ENCODE results near the gene RALGPS1.

The RALGPS1 gene

GRCh38 chr9:127066060-127066850 lies 151.7 kb downstream of the RALGPS1 start:
- no peak for ATAC-seq
- Mint-ChIP-seq H3K36me3 (ENCODE audit: low read depth) (no peaks in the 10 kb centered on the region), H3K4me1 (no peaks in the 10 kb centered on the region), H3K27me3 (no peaks in the 10 kb centered on the region), H3K9me3 (no peaks in the 10 kb centered on the region), H3K27ac (no peak overlapping the region), H3K4me3 (no peak overlapping the region)
- no peak for DNase-seq

DNA sequence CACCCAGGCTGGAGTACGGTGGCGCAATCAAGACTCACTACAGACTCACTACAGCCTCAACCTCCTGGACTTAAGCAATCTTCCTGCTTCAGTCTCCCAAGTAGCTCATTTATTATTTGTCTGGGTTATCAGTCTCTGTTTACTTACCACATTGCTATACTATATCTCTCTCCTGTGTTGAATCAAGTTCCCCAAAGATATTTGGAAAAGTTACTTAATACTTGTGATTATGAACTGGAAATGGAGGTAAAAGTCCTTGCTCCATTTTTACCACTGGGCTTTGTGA lies 152.2 kb downstream of the RALGPS1 start:
- Mint-ChIP-seq H3K9me3 (no peaks in the 10 kb centered on the region), H3K4me3 (no peak overlapping the region), H3K27me3 (no peaks in the 10 kb centered on the region), H3K4me1 (no peaks in the 10 kb centered on the region), H3K27ac (no peak overlapping the region), H3K36me3 (ENCODE audit: low read depth) (peaks cover 1% of the 10 kb centered on the region)
- DNase-seq (no peak), ATAC-seq (no peak)

DNA sequence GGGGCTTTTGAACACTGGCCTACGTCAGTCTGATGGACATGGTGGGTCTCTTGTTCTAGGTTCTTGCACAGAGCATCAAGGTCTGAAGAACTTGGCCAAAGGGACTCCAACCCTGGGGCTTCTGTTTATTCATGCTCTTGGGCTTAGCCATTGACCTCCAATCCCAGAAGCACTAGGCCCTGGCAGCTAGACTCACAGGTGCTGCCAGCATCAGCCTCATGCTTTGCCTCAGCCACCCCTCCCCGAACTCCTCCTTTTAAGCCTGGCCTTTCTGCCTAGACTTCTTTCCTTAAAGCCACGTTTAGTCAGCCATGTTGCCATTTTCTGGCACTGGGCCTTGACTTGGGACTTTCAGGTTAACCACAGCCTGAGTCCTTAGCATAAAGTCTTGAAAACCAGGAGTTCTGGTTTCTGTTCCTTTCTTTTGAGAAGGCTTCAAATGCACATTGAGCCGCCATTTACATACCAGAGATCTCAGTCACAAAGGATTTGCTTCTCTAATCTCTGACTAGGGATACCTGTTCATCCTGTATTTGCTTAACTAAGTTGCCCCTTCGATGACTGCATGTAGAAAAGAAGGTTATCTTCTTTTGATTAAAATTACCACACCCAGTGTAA lies 153.1 kb downstream of the RALGPS1 start:
- H3K27me3 Mint-ChIP-seq = no peaks in the 10 kb centered on the region
- H3K4me1 Mint-ChIP-seq = no peaks in the 10 kb centered on the region
- peaks cover 3% of the 10 kb centered on the region for H3K9me3 Mint-ChIP-seq
- ATAC-seq (no peak), DNase-seq (no peak)
- peaks cover 7% of the 10 kb centered on the region for H3K36me3 Mint-ChIP-seq (ENCODE audit: low read depth)
- H3K27ac Mint-ChIP-seq = no peak overlapping the region
- no peak overlapping the region for H3K4me3 Mint-ChIP-seq

- H3K36me3 Mint-ChIP-seq (ENCODE audit: low read depth) = peaks cover 9% of the 10 kb centered on the region
- no peak overlapping the region for H3K27ac Mint-ChIP-seq
- DNase-seq = no peak
Observed at GRCh38 chr9:127074561-127075548, 160.3 kb downstream of the RALGPS1 start.

GRCh38 chr9:127075624-127076372 lies 161.2 kb downstream of the RALGPS1 start:
- DNase-seq (no peak), ATAC-seq (no peak)
- Mint-ChIP-seq H3K27me3 (peaks cover 2% of the 10 kb centered on the region), H3K36me3 (ENCODE audit: low read depth) (peaks cover 9% of the 10 kb centered on the region), H3K27ac (no peak overlapping the region), H3K4me3 (no peak overlapping the region), H3K9me3 (peaks cover 3% of the 10 kb centered on the region), H3K4me1 (no peaks in the 10 kb centered on the region)

More at GRCh38 chr9:127074561-127075548, 160.3 kb downstream of the RALGPS1 start:
- ATAC-seq = no peak
- H3K4me3 Mint-ChIP-seq = no peak overlapping the region
- no peaks in the 10 kb centered on the region for H3K4me1 Mint-ChIP-seq
- peaks cover 3% of the 10 kb centered on the region for H3K9me3 Mint-ChIP-seq
- peaks cover 2% of the 10 kb centered on the region for H3K27me3 Mint-ChIP-seq

DNA sequence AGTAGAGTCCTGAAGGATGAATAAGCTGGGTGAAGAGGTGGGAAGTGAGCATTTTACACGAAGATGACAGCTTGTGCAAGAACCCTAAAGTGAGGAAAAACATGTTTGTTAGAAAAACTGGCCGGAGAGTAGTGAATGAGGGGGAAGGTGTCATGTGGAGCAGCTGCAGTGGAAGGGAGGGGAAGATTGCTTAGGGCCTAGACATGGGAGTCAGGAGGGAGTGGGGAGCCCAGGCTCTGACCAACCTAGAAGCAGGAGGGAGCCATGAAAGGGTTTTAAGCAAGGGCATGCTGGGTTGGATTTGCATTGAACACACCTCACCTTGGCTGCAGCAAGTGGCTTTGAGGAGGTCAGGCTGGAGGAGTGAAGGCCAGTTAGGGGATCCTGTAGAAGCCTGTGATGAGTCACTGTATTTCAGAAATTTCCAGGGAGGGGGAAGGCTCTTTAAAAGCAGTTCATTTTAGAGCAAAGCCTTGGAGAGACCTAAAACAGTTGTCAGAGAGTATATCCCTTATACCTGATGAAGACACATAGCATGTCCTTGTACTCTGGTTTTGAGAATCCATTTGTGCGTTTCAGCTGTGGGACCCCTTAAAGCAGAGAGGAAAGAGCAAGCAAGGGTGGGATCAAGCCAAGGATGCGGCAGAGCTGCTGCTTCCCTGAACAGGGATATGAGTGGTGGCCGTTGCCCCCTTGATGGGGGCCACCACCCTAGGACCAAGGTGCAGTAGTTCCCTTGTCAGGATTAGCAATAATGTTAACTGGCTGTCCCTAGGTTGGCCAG lies 162.5 kb downstream of the RALGPS1 start:
- H3K27ac Mint-ChIP-seq = no peak overlapping the region
- DNase-seq (no peak), ATAC-seq (no peak)
- peaks cover 3% of the 10 kb centered on the region for H3K9me3 Mint-ChIP-seq
- H3K4me3 Mint-ChIP-seq = no peak overlapping the region
- no peaks in the 10 kb centered on the region for H3K4me1 Mint-ChIP-seq
- peaks cover 6% of the 10 kb centered on the region for H3K36me3 Mint-ChIP-seq (ENCODE audit: low read depth)
- peaks cover 2% of the 10 kb centered on the region for H3K27me3 Mint-ChIP-seq

GRCh38 chr9:127077644-127077946 lies 163.0 kb downstream of the RALGPS1 start:
- no peaks in the 10 kb centered on the region for H3K4me1 Mint-ChIP-seq
- no peak for DNase-seq
- H3K9me3 Mint-ChIP-seq = no peaks in the 10 kb centered on the region
- H3K4me3 Mint-ChIP-seq = no peak overlapping the region
- peaks cover 2% of the 10 kb centered on the region for H3K27me3 Mint-ChIP-seq
- no peak for ATAC-seq
- H3K27ac Mint-ChIP-seq = no peak overlapping the region
- peaks cover 2% of the 10 kb centered on the region for H3K36me3 Mint-ChIP-seq (ENCODE audit: low read depth)

GRCh38 chr9:127078336-127078735 lies 163.8 kb downstream of the RALGPS1 start:
- no peak for ATAC-seq
- no peak overlapping the region for H3K4me3 Mint-ChIP-seq
- H3K9me3 Mint-ChIP-seq = no peaks in the 10 kb centered on the region
- no peak for DNase-seq
- H3K36me3 Mint-ChIP-seq (ENCODE audit: low read depth) = no peaks in the 10 kb centered on the region
- no peak overlapping the region for H3K27ac Mint-ChIP-seq
- H3K4me1 Mint-ChIP-seq = no peaks in the 10 kb centered on the region
- H3K27me3 Mint-ChIP-seq = peaks cover 2% of the 10 kb centered on the region

DNA sequence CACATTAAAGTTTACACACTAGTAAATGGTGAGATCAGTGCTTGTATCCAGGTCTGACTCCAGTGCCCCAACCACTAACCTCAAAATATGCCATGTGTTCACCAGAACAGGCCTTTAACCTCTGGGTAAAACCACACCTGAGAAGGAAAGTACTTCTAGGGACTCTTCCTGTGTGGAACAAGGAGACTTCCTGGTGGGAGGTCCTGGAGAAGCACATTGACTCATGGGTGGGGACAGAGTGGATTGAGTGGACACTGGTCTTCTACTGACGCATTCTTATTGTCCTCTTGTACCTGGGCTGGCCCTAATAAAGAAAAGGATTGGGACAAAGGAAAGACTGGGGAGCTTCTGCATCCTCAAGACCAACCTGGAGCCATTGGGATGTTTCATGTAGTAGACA lies 164.4 kb downstream of the RALGPS1 start:
- peaks cover 2% of the 10 kb centered on the region for H3K27me3 Mint-ChIP-seq
- H3K4me1 Mint-ChIP-seq = no peaks in the 10 kb centered on the region
- H3K9me3 Mint-ChIP-seq = no peaks in the 10 kb centered on the region
- no peak for ATAC-seq
- no peaks in the 10 kb centered on the region for H3K36me3 Mint-ChIP-seq (ENCODE audit: low read depth)
- no peak for DNase-seq
- no peak overlapping the region for H3K4me3 Mint-ChIP-seq
- H3K27ac Mint-ChIP-seq = no peak overlapping the region

DNA sequence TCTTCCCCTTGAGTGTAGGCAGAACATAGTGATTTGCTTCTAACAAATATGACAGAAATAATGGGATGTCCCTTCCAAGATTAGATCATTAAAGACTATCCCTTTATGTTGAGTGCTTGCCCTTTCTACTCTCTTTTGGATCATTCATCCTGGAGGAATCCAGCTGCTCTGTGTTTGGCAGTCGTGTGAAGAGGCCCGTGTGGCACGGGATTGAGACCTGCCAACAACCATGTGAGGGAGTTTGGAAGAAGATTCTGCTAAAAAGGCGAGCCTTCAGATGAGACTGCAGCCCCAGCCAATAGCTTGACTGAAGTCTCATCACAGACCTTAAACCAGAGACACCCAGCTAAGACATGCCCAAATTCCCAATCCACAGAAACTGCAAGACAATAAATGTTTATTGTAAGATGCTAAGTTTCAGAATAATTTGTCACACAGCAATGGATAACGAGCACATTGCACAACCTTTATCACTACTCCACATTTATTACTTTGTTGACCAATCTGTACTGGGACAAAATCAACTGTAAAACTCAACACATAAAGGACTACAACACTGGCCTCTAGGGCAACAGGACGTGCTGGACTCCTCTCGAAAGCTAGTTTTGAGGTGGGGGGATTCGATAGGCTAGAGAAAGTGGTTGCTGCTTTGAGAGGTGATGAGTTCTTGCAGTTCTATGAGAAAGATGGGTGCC lies 165.0 kb downstream of the RALGPS1 start:
- peaks cover under 1% of the 10 kb centered on the region for H3K4me1 Mint-ChIP-seq
- no peaks in the 10 kb centered on the region for H3K9me3 Mint-ChIP-seq
- no peak for DNase-seq
- H3K4me3 Mint-ChIP-seq = no peak overlapping the region
- no peaks in the 10 kb centered on the region for H3K36me3 Mint-ChIP-seq (ENCODE audit: low read depth)
- no peak for ATAC-seq
- no peak overlapping the region for H3K27ac Mint-ChIP-seq
- peaks cover 2% of the 10 kb centered on the region for H3K27me3 Mint-ChIP-seq

DNA sequence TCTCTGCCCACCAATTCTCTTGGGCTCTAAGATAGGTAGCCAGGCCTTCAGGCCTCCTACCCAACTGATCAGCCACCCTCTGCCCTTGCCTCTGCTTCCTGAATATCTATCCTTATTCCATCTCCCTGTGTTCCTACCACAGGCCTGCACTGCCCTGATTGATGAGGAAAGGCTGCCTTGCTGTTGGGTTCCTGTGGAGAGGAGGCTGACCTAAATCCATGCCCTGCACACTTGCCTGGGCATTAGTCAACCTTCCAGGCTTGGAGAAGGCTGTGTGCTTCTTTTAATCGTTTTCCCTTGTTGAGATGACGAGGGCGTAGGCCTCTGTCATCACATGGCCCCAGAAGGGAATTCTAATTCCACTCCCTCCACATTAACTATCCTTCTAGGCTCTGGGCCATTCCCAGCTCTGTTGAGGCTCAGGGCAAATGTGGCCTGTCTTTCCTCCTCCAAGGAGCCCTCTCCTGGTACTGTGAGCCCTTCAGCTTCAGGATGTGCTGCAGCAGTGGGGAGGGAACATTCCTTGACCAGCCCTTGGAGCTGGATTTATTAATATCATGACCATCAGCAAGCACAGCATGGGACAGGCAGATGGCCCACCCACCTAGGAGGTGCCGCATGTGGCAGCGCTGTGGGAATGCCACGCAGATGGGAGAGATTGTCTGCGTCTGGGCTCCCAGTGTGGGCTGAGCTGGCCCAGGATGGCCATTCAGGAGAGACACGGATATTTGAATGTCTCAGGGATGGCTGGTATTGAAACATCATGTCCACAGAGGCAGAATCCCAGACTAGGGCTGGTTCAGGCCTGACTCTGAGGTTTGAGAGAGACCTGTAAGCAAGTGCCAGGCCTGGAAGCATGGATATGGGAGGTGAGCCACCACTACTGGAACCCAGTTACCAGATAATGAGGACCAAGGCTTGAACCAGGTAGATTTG lies 166.9 kb downstream of the RALGPS1 start:
- no peak for ATAC-seq
- no peaks in the 10 kb centered on the region for H3K9me3 Mint-ChIP-seq
- H3K27me3 Mint-ChIP-seq = peaks cover 5% of the 10 kb centered on the region
- H3K36me3 Mint-ChIP-seq (ENCODE audit: low read depth) = no peaks in the 10 kb centered on the region
- peaks cover 4% of the 10 kb centered on the region for H3K4me1 Mint-ChIP-seq
- H3K4me3 Mint-ChIP-seq = no peak overlapping the region
- no peak overlapping the region for H3K27ac Mint-ChIP-seq
- DNase-seq = no peak

DNA sequence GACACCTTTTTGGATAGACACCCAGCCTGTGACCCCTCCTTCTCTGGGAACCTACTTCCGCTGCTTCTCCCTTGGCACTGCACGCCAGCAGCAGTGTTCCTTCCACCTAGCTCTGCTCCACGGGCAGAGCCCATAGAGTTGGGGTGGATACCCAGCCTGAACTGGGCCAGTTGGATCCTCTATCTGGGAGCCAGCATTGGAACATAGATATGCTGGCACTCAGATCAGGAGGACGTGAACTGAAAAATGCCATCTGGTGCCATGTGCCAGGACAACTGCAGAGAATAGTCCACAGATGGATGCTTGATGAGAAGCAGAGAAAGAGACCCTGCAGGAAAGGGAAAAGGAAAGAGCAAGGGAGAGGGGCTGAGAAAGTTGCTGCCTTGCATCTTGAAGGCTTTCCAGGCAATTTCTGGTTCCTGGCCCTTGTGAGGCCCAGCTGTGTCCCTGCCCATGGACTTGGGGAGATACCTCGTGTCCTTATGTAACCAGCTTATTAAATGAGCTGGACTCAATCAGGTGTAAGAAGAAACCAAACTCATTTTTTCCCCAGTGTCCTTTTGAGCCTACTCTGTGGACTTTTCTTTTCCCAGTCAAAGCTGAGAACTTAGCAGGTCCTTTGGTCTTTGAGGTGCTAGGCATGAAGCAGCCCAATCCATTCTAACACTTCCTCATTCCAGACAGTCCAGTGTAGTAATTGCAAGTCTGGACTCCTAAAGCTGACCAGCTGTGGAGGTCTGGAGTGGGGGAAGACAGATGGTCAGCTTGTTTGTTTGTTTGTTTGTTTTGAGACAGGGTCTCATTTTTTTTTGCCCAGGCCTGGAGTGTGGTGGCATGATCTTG lies 168.8 kb downstream of the RALGPS1 start:
- DNase-seq (no peak), ATAC-seq (no peak)
- Mint-ChIP-seq H3K9me3 (no peaks in the 10 kb centered on the region), H3K4me1 (peaks cover 4% of the 10 kb centered on the region), H3K27ac (no peak overlapping the region), H3K27me3 (peaks cover 3% of the 10 kb centered on the region), H3K4me3 (no peak overlapping the region), H3K36me3 (ENCODE audit: low read depth) (no peaks in the 10 kb centered on the region)

Measured in activated naive CD8-positive, alpha-beta T cell treated with anti-CD3 and anti-CD28 coated beads, Interleukin-2, amount 50 U/mL, for 24 hours (primary cell).